ENCODE data around the gene GALR1. TPM values are rescaled to one million over a fixed set of nuclear protein-coding genes. Genes with fewer than 3 reads are reported as not detected.

Gene GALR1
- total and polyA plus RNA-seq, 2 experiments from 2014 or later: 0.07 TPM; not detected in 1

DNA sequence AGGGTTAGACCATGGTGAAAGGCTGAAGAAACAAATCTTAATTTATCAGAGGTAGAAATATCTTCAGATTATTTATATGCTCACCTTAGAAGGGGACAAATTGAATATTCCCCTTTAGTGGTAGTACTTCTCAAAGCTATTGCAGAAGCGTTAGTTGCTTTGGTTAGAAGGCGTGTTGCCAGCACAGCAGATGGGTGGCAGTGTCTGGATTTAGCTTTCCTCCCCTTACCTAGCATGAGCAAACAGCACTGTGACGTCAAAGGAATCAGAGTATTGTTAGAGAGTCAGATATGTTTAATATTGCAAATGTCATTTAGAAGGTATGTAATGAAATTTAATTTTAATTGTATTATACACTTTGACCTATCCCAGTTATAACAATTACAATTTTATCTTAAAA, 27.2 kb upstream of the GALR1 start:
- Histone ChIP-seq H3K9me3 (ENCODE audit: low read depth) (no peaks in the 10 kb centered on the region), H3K27me3 (no peaks in the 10 kb centered on the region), H3K27ac (no peak overlapping the region), H3K4me2 (no peak overlapping the region), H4K20me1 (ENCODE audit: insufficient read depth, poor library complexity, severe bottlenecking) (no peaks in the 10 kb centered on the region), H2AFZ (no peak overlapping the region), H3K36me3 (replicated peaks; ENCODE audit: insufficient read depth, low read depth) (no peaks in the 10 kb centered on the region), H3K79me2 (no peaks in the 10 kb centered on the region), H3K4me3 (no peak overlapping the region), H3K4me1 (ENCODE audit: insufficient read depth) (no peaks in the 10 kb centered on the region), H3K9me2 (replicated peaks; ENCODE audit: insufficient read depth) (no peaks in the 10 kb centered on the region)
- no peak for DNase-seq (ENCODE audit: low spot score)
- 62% methylated on average over 3 of the region's 3 CpGs for WGBS (ENCODE audit: low lambda C conversion rate, missing lambda C conversion rate)
- TF ChIP-seq, protein P1, sequence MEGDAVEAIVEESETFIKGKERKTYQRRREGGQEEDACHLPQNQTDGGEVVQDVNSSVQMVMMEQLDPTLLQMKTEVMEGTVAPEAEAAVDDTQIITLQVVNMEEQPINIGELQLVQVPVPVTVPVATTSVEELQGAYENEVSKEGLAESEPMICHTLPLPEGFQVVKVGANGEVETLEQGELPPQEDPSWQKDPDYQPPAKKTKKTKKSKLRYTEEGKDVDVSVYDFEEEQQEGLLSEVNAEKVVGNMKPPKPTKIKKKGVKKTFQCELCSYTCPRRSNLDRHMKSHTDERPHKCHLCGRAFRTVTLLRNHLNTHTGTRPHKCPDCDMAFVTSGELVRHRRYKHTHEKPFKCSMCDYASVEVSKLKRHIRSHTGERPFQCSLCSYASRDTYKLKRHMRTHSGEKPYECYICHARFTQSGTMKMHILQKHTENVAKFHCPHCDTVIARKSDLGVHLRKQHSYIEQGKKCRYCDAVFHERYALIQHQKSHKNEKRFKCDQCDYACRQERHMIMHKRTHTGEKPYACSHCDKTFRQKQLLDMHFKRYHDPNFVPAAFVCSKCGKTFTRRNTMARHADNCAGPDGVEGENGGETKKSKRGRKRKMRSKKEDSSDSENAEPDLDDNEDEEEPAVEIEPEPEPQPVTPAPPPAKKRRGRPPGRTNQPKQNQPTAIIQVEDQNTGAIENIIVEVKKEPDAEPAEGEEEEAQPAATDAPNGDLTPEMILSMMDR (IDR thresholded peaks at IDR 0.05; ENCODE audit: poor library complexity): no peak
- TF ChIP-seq EZH2phosphoT487 (IDR thresholded peaks at IDR 0.05; ENCODE audit: low read depth, severe bottlenecking, unreplicated experiment) (no peak), EZH2 (IDR thresholded peaks at IDR 0.05; ENCODE audit: borderline replicate concordance) (no peak)

GRCh38 chr18:77223221-77223639, 26.4 kb upstream of the GALR1 start:
- no peak overlapping the region for H2AFZ ChIP-seq
- no peak for TF ChIP-seq EZH2phosphoT487 (IDR thresholded peaks at IDR 0.05; ENCODE audit: low read depth, severe bottlenecking, unreplicated experiment)
- TF ChIP-seq EZH2 (IDR thresholded peaks at IDR 0.05; ENCODE audit: borderline replicate concordance): no peak
- TF ChIP-seq, protein P1 (IDR thresholded peaks at IDR 0.05; ENCODE audit: poor library complexity): no peak

DNA sequence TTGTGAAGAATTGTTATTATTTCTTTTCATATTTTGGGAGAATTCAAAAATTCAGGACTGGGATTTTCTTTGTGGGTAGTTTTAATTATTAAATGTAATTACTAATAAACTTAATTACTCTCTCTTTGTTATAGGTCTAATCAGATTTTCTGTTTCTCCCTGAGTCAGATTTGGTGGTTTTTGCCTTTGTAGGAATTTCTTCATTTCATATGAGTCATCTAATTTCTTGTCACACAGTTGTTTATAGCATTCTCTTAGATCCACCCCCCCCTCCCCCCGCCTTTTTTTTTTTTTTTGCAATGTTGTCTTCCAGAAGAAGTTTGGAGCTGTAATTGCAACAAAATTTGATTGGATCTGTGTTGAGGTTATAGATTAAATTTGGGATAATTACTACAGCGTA, 26.0 kb upstream of the GALR1 start:
- Histone ChIP-seq H3K27me3 (peaks cover 2% of the 10 kb centered on the region), H4K20me1 (ENCODE audit: insufficient read depth, poor library complexity, severe bottlenecking) (no peaks in the 10 kb centered on the region), H3K9me3 (ENCODE audit: low read depth) (no peaks in the 10 kb centered on the region), H3K4me1 (ENCODE audit: insufficient read depth) (no peaks in the 10 kb centered on the region), H2AFZ (no peak overlapping the region), H3K4me2 (no peak overlapping the region), H3K9me2 (replicated peaks; ENCODE audit: insufficient read depth) (no peaks in the 10 kb centered on the region), H3K79me2 (no peaks in the 10 kb centered on the region), H3K36me3 (replicated peaks; ENCODE audit: insufficient read depth, low read depth) (no peaks in the 10 kb centered on the region), H3K27ac (no peak overlapping the region), H3K4me3 (no peak overlapping the region)
- no peak for DNase-seq (ENCODE audit: low spot score)
- TF ChIP-seq, protein P1 (IDR thresholded peaks at IDR 0.05; ENCODE audit: poor library complexity): no peak
- TF ChIP-seq EZH2 (IDR thresholded peaks at IDR 0.05; ENCODE audit: borderline replicate concordance) (no peak), EZH2phosphoT487 (IDR thresholded peaks at IDR 0.05; ENCODE audit: low read depth, severe bottlenecking, unreplicated experiment) (no peak)
- 75% methylated on average over 2 of the region's 2 CpGs for WGBS (ENCODE audit: low lambda C conversion rate, missing lambda C conversion rate)

More at GRCh38 chr18:77223221-77223639, 26.4 kb upstream of the GALR1 start:
- Histone ChIP-seq H3K9me2 (replicated peaks; ENCODE audit: insufficient read depth) (no peaks in the 10 kb centered on the region), H3K4me3 (no peak overlapping the region), H3K27me3 (peaks cover 2% of the 10 kb centered on the region), H3K9me3 (ENCODE audit: low read depth) (no peaks in the 10 kb centered on the region), H3K36me3 (replicated peaks; ENCODE audit: insufficient read depth, low read depth) (no peaks in the 10 kb centered on the region), H4K20me1 (ENCODE audit: insufficient read depth, poor library complexity, severe bottlenecking) (no peaks in the 10 kb centered on the region), H3K79me2 (no peaks in the 10 kb centered on the region), H3K4me1 (ENCODE audit: insufficient read depth) (no peaks in the 10 kb centered on the region), H3K27ac (no peak overlapping the region), H3K4me2 (no peak overlapping the region)
- DNase-seq (ENCODE audit: low spot score): no peak
- WGBS (ENCODE audit: low lambda C conversion rate, missing lambda C conversion rate): 78% methylated on average over 5 of the region's 5 CpGs

DNA sequence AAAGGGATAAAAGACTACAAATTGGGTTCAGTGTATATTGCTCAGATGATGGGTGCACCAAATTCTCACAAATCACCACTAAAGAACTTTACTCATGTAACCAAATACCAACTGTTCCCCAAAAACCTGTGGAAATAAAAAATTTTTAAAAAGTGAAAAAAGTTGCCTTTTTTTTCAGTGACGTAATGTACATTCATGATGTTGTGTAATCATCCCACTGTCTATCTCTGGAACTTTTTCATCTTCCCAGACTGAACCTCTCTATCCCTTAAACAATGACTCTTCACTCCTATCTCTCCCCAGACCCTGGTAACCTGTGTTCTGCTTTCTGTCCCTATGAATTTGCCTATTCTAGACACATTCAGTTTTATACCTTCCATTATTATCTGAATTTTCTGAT, 19.0 kb upstream of the GALR1 start:
- no peaks in the 10 kb centered on the region for H3K36me3 ChIP-seq (replicated peaks; ENCODE audit: insufficient read depth, low read depth)
- no peak overlapping the region for H2AFZ ChIP-seq
- no peak overlapping the region for H3K27ac ChIP-seq
- H3K4me1 ChIP-seq (ENCODE audit: insufficient read depth): no peaks in the 10 kb centered on the region
- H4K20me1 ChIP-seq (ENCODE audit: insufficient read depth, poor library complexity, severe bottlenecking): no peaks in the 10 kb centered on the region
- no peaks in the 10 kb centered on the region for H3K79me2 ChIP-seq
- TF ChIP-seq, protein P1 (IDR thresholded peaks at IDR 0.05; ENCODE audit: poor library complexity): no peak
- TF ChIP-seq EZH2phosphoT487 (IDR thresholded peaks at IDR 0.05; ENCODE audit: low read depth, severe bottlenecking, unreplicated experiment) (no peak), EZH2 (IDR thresholded peaks at IDR 0.05; ENCODE audit: borderline replicate concordance) (no peak)
- DNase-seq (ENCODE audit: low spot score): no peak
- H3K9me2 ChIP-seq (replicated peaks; ENCODE audit: insufficient read depth): no peaks in the 10 kb centered on the region
- no peak overlapping the region for H3K4me2 ChIP-seq
- no peak overlapping the region for H3K4me3 ChIP-seq
- H3K27me3 ChIP-seq: peaks cover 2% of the 10 kb centered on the region
- 80% methylated on average over 1 of the region's 1 CpG for WGBS (ENCODE audit: low lambda C conversion rate, missing lambda C conversion rate)
- H3K9me3 ChIP-seq (ENCODE audit: low read depth): no peaks in the 10 kb centered on the region

Data from hepatocyte (in vitro differentiated cells).